ENCODE data around the gene COPS6. TPM values are rescaled to one million over a fixed set of nuclear protein-coding genes. Genes with fewer than 3 reads are reported as not detected.
A peak's percentile ranks its signal among the peaks of the same experiment; 100 is the strongest.

Gene COPS6
- total RNA-seq, 1 donor, result 83.7 TPM

- TF ChIP-seq, protein P1, sequence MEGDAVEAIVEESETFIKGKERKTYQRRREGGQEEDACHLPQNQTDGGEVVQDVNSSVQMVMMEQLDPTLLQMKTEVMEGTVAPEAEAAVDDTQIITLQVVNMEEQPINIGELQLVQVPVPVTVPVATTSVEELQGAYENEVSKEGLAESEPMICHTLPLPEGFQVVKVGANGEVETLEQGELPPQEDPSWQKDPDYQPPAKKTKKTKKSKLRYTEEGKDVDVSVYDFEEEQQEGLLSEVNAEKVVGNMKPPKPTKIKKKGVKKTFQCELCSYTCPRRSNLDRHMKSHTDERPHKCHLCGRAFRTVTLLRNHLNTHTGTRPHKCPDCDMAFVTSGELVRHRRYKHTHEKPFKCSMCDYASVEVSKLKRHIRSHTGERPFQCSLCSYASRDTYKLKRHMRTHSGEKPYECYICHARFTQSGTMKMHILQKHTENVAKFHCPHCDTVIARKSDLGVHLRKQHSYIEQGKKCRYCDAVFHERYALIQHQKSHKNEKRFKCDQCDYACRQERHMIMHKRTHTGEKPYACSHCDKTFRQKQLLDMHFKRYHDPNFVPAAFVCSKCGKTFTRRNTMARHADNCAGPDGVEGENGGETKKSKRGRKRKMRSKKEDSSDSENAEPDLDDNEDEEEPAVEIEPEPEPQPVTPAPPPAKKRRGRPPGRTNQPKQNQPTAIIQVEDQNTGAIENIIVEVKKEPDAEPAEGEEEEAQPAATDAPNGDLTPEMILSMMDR (IDR thresholded peaks at IDR 0.05; ENCODE audit: insufficient read depth, low read length), result peak; percentile 26
These were observed 35.6 kb upstream of the COPS6 start for GRCh38 chr7:100053215-100053614.

DNA sequence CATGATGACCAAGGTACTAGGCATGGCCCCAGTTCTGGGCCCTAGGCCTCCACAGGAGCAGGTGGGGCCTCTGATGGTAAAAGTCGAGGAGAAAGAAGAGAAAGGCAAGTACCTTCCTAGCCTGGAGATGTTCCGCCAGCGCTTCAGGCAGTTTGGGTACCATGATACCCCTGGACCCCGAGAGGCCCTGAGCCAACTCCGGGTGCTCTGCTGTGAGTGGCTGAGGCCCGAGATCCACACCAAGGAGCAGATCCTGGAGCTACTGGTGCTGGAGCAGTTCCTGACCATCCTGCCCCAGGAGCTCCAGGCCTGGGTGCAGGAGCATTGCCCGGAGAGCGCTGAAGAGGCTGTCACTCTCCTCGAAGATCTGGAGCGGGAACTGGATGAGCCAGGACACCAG lies 31.8 kb upstream of the COPS6 start:
- no peak for DNase-seq (ENCODE audit: low read depth)
- H3K4me3 ChIP-seq (ENCODE audit: low read depth, low read length), result no peak overlapping the region
- TF ChIP-seq, protein P1 (IDR thresholded peaks at IDR 0.05; ENCODE audit: insufficient read depth, low read length), result no peak

More at GRCh38 chr7:100053215-100053614, 35.6 kb upstream of the COPS6 start:
- DNase-seq (ENCODE audit: low read depth), result peak; percentile 75
- no peak overlapping the region for H3K4me3 ChIP-seq (ENCODE audit: low read depth, low read length)

DNA sequence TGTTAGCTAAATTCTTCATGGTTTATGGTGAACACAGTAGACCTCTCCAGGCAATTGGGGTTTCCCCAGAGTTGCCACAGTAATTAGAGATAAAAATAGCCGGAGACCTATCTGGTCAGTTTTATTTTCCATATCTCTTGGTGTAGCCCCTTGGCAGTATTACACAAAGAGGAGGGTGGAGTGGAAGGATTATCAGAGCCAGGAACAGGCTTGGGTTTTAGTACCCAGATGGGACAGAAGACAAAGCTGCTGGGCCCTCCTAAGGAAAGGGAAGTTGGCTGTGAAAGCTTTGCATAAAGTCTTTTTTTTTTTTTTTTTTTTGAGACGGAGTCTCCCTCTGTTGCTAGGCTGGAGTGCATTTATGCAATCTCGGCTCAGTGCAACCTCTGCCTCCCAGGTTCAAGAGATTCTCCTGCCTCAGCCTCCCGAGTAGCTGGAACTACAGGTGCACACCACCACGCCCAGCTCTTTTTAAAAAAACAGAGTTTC lies 29.5 kb upstream of the COPS6 start:
- TF ChIP-seq, protein P1 (IDR thresholded peaks at IDR 0.05; ENCODE audit: insufficient read depth, low read length), result no peak
- H3K4me3 ChIP-seq (ENCODE audit: low read depth, low read length), result no peak overlapping the region
- DNase-seq (ENCODE audit: low read depth), result no peak

DNA sequence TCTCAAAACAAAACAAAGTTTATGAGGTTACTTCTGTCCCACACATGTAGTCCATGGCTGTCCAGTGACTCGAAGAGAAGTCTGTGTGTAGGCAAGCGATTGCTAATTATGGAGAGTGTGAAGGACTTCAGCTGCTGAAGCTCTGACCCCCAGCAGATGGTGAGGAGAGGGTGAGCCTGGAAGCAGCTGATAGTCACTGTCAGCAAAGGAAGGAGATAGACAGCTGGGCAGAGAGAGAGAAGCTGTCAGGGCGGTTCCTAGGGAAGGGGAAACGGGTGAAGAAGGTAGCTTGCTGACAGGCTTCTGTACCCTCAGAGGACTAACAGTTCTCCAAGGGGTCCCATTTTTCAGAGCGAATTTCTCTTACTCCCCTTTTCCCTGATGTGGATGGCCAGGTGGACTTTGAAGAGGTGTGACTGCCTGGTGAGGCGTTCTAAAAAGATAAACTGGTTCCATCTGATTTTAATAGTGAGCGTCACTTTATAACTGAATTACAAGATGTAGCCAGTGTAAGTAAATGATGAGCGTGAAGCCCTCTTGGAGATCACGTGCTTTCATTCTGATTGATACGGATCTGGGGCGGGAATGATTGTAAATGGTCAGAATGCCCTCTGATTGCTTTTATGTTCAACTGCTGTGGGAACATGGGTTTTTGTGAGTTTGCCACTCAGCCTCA lies 27.1 kb upstream of the COPS6 start:
- H3K4me3 ChIP-seq (ENCODE audit: low read depth, low read length), result no peak overlapping the region
- DNase-seq (ENCODE audit: low read depth), result no peak
- TF ChIP-seq, protein P1 (IDR thresholded peaks at IDR 0.05; ENCODE audit: insufficient read depth, low read length), result no peak

DNA sequence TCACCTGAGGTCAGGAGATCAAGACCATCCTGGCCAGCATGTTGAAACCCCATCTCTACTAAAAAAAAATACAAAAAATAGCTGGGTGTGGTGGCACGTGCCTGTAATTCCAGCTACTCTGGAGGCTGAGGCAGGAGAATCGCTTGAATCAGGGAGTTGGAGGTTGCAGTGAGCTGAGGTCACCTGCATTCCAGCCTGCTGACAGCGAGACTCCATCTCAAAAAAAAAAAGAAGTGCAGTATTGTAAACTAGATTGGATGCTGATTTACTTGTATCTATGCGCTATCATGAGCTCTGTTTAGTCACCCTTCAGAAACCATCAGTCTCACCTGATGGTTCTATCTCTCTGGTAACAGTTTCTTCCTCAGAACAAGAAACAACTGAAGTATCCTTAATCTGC lies 25.4 kb upstream of the COPS6 start:
- H3K4me3 ChIP-seq (ENCODE audit: low read depth, low read length), result no peak overlapping the region
- TF ChIP-seq, protein P1 (IDR thresholded peaks at IDR 0.05; ENCODE audit: insufficient read depth, low read length), result no peak
- DNase-seq (ENCODE audit: low read depth), result no peak

DNA sequence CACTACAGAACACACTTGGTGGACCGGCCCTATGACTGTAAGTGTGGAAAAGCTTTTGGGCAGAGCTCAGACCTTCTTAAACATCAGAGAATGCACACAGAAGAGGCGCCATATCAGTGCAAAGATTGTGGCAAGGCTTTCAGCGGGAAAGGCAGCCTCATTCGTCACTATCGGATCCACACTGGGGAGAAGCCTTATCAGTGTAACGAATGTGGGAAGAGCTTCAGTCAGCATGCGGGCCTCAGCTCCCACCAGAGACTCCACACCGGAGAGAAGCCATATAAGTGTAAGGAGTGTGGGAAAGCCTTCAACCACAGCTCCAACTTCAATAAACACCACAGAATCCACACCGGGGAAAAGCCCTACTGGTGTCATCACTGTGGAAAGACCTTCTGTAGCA lies 24.6 kb upstream of the COPS6 start:
- H3K4me3 ChIP-seq (ENCODE audit: low read depth, low read length), result no peak overlapping the region
- no peak for DNase-seq (ENCODE audit: low read depth)
- TF ChIP-seq, protein P1 (IDR thresholded peaks at IDR 0.05; ENCODE audit: insufficient read depth, low read length), result no peak

Data from fibroblast of the aortic adventitia (primary cell).